K562 (cell line): ENCODE results near the gene COL15A1. TPM values are rescaled to one million over a fixed set of nuclear protein-coding genes. Genes with fewer than 3 reads are reported as not detected.

ENCODE experiments used
- BACH1 ChIP-seq: fragments of 200-800 bp; sonication (Bioruptor generic); IDR thresholded peaks from 2 replicates; pipeline ENCODE4 v1.6.1; 2016; ENCODE audit warnings: missing genetic modification characterization, missing compliant biosample characterization
- BRD9 ChIP-seq: fragments of 450-650 bp; IDR thresholded peaks from 2 replicates; pipeline ENCODE4 v1.6.1; 2018; ENCODE audit warnings: low read depth; ENCODE audit not compliant: partially characterized antibody
- HDAC1 ChIP-seq, 2 experiments: fragments of 450-650 bp; IDR thresholded peaks; 2 replicates each; pipeline ENCODE4 v1.6.1; 2016 to 2017; ENCODE audit warnings: inconsistent platforms in 1 of 2, mild to moderate bottlenecking in 1 of 2, moderate library complexity in 1 of 2
- HMG20A ChIP-seq: fragments of 450-650 bp; formaldehyde crosslinking; conservative IDR thresholded peaks from 2 replicates; pipeline ENCODE4 v1.4.0; 2020; ENCODE audit warnings: mild to moderate bottlenecking, mixed read lengths
- KLF16 ChIP-seq: IDR thresholded peaks from 2 replicates; pipeline ENCODE4 v1.6.1; 2016; ENCODE audit warnings: antibody characterized with exemption
- OTX1 ChIP-seq: fragments of 450-650 bp; formaldehyde crosslinking; IDR thresholded peaks from 2 replicates; pipeline ENCODE4 v1.4.0; 2022; ENCODE audit warnings: mild to moderate bottlenecking
- PHF20 ChIP-seq: fragments of 450-650 bp; IDR thresholded peaks from 2 replicates; pipeline ENCODE4 v1.6.1; 2018; ENCODE audit not compliant: partially characterized antibody
- POU5F1 ChIP-seq: fragments of 150-350 bp; IDR thresholded peaks from 2 replicates; pipeline ENCODE4 v1.6.1; 2014; ENCODE audit warnings: borderline replicate concordance, low read length, low read depth, mild to moderate bottlenecking; ENCODE audit not compliant: partially characterized antibody
- TARDBP ChIP-seq: fragments of 450-650 bp; IDR thresholded peaks from 2 replicates; pipeline ENCODE4 v1.6.1; 2016
- XRCC3 ChIP-seq: fragments of 450-650 bp; IDR thresholded peaks from 2 replicates; pipeline ENCODE4 v1.6.1; 2017; ENCODE audit warnings: mild to moderate bottlenecking, moderate library complexity
- ZNF79 ChIP-seq: fragments of 250-450 bp; sonication (Bioruptor Pico); IDR thresholded peaks from 2 replicates; pipeline ENCODE4 v1.4.0; 2020; ENCODE audit warnings: low read depth, mild to moderate bottlenecking, moderate library complexity
- polyA plus RNA-seq, 8 experiments: library from polyadenylated mRNA; depleted of rRNA in 4 of 8; stranded (reverse) in 5 of 8; unstranded in 3 of 8; fragments of >200 nt; fragmentation: Nextera tagmentation in 2 of 8; fragmentation: Illumina TruSeq in 1 of 8; extraction: Ambion mirVana in 2 of 8; extraction: Trizol in 1 of 8; gene quantifications; 2 replicates each; pipeline versions ENCODE4 v1.2.1 to v1.2.3, GENCODE V29; 2011 to 2014; ENCODE audit warnings: inconsistent platforms in 1 of 8, missing spikeins in 1 of 8
- total RNA-seq, 7 experiments: library from RNA; depleted of rRNA in 6 of 7; stranded (reverse); fragments of >200 nt in 6 of 7; fragmentation: Illumina TruSeq in 2 of 7; extraction: Trizol in 2 of 7; gene quantifications; 2 replicates each; pipeline versions ENCODE4 v1.2.1 to v1.2.3, GENCODE V29; 2011 to 2021; ENCODE audit warnings: low replicate concordance in 1 of 7
- TF ChIP-seq, protein P1 (sequence below): sonication (generic); formaldehyde crosslinking; IDR thresholded peaks from 2 replicates; pipeline ENCODE4 v1.8.1; 2023; ENCODE audit warnings: missing genetic modification reagents, mild to moderate bottlenecking, borderline replicate concordance
- TF ChIP-seq, protein P2 (sequence below): sonication (generic); formaldehyde crosslinking; IDR thresholded peaks from 2 replicates; pipeline ENCODE4 v1.8.1; 2022; ENCODE audit warnings: missing genetic modification reagents
- TF ChIP-seq, protein P3 (sequence below): fragments of 450-650 bp; formaldehyde crosslinking; conservative IDR thresholded peaks from 2 replicates; pipeline ENCODE4 v1.4.0; 2022; ENCODE audit warnings: mild to moderate bottlenecking, missing genetic modification characterization
- TF ChIP-seq, protein P4 (sequence below): sonication (generic); formaldehyde crosslinking; IDR thresholded peaks from 2 replicates; pipeline ENCODE4 v1.4.0; 2020; ENCODE audit warnings: mild to moderate bottlenecking, missing genetic modification reagents
- TF ChIP-seq, protein P5 (sequence below): fragments of 450-650 bp; conservative IDR thresholded peaks from 2 replicates; pipeline ENCODE4 v1.6.1; 2016; ENCODE audit warnings: missing genetic modification characterization, low read depth, mild to moderate bottlenecking, missing compliant biosample characterization, moderate library complexity

Gene COL15A1
- total and polyA plus RNA-seq, 9 of the 15 experiments (the other 6 are each of a cell fraction or from before 2014, with no cell fraction given) = 0.46 to 5.1 (median 2.6) TPM

DNA sequence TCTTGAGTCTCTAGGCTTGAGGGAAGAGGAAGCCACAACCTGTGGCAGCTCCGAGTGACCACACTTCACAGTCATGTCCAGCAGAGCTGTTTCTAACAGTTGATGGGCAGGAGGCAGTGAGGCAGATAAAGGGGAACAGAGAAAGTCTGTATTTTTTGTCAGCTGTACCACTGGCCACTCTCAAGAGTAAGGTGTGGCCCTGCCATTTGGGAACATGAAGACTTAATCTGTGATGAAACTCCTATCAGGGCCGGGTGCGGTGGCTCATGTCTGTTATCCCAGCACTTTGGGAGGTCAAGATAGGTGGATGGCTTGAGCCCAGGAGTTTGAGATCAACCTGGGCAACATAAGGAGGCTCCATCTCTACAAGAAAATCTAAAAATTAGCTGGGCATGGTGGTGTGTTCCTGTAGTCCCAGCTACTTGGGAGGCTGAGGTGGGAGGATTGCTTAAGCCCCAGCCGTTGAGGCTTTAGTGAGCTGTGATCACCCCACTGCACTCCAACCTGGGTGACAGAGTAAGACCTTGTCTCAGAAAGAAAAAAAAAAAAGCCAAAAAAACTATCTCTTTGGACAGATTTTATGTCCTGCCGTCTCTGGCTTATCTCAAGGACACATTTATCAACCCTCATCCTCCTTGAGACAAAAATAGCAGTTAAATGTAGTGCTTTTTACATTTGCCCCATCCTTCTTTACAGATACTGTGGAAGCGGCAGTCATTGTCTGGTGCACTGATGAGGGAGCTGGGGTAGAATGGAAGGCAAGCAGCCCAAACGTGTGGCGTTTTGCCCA, 11.9 kb upstream of the COL15A1 start (continued):
- TF ChIP-seq, protein P1, sequence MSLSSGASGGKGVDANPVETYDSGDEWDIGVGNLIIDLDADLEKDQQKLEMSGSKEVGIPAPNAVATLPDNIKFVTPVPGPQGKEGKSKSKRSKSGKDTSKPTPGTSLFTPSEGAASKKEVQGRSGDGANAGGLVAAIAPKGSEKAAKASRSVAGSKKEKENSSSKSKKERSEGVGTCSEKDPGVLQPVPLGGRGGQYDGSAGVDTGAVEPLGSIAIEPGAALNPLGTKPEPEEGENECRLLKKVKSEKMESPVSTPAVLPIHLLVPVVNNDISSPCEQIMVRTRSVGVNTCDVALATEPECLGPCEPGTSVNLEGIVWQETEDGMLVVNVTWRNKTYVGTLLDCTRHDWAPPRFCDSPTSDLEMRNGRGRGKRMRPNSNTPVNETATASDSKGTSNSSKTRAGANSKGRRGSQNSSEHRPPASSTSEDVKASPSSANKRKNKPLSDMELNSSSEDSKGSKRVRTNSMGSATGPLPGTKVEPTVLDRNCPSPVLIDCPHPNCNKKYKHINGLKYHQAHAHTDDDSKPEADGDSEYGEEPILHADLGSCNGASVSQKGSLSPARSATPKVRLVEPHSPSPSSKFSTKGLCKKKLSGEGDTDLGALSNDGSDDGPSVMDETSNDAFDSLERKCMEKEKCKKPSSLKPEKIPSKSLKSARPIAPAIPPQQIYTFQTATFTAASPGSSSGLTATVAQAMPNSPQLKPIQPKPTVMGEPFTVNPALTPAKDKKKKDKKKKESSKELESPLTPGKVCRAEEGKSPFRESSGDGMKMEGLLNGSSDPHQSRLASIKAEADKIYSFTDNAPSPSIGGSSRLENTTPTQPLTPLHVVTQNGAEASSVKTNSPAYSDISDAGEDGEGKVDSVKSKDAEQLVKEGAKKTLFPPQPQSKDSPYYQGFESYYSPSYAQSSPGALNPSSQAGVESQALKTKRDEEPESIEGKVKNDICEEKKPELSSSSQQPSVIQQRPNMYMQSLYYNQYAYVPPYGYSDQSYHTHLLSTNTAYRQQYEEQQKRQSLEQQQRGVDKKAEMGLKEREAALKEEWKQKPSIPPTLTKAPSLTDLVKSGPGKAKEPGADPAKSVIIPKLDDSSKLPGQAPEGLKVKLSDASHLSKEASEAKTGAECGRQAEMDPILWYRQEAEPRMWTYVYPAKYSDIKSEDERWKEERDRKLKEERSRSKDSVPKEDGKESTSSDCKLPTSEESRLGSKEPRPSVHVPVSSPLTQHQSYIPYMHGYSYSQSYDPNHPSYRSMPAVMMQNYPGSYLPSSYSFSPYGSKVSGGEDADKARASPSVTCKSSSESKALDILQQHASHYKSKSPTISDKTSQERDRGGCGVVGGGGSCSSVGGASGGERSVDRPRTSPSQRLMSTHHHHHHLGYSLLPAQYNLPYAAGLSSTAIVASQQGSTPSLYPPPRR (CRISPR knock-in tag) = no peak
- TF ChIP-seq PHF20 = no peak
- no peak for TF ChIP-seq HMG20A
- TF ChIP-seq BRD9 = peak; percentile 65
- no peak for TF ChIP-seq BACH1 (tag)
- TF ChIP-seq HDAC1 (IDR thresholded peaks at IDR 0.05) = peak in 1 of 2 experiments; percentile 94; a peak in 2 of 4 replicates
- peak; percentile 92 for TF ChIP-seq KLF16
- no peak for TF ChIP-seq POU5F1
- no peak for TF ChIP-seq ZNF79
- TF ChIP-seq OTX1 (CRISPR knock-in tag) = no peak
- TF ChIP-seq, protein P2, sequence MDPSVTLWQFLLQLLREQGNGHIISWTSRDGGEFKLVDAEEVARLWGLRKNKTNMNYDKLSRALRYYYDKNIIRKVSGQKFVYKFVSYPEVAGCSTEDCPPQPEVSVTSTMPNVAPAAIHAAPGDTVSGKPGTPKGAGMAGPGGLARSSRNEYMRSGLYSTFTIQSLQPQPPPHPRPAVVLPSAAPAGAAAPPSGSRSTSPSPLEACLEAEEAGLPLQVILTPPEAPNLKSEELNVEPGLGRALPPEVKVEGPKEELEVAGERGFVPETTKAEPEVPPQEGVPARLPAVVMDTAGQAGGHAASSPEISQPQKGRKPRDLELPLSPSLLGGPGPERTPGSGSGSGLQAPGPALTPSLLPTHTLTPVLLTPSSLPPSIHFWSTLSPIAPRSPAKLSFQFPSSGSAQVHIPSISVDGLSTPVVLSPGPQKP = no peak
- 0 out of 2 replicates have a peak, but pooled peaks have one; percentile 31 for TF ChIP-seq TARDBP
- no peak for TF ChIP-seq XRCC3
- TF ChIP-seq, protein P3, sequence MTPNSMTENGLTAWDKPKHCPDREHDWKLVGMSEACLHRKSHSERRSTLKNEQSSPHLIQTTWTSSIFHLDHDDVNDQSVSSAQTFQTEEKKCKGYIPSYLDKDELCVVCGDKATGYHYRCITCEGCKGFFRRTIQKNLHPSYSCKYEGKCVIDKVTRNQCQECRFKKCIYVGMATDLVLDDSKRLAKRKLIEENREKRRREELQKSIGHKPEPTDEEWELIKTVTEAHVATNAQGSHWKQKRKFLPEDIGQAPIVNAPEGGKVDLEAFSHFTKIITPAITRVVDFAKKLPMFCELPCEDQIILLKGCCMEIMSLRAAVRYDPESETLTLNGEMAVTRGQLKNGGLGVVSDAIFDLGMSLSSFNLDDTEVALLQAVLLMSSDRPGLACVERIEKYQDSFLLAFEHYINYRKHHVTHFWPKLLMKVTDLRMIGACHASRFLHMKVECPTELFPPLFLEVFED (CRISPR knock-in tag) = no peak
- TF ChIP-seq, protein P4, sequence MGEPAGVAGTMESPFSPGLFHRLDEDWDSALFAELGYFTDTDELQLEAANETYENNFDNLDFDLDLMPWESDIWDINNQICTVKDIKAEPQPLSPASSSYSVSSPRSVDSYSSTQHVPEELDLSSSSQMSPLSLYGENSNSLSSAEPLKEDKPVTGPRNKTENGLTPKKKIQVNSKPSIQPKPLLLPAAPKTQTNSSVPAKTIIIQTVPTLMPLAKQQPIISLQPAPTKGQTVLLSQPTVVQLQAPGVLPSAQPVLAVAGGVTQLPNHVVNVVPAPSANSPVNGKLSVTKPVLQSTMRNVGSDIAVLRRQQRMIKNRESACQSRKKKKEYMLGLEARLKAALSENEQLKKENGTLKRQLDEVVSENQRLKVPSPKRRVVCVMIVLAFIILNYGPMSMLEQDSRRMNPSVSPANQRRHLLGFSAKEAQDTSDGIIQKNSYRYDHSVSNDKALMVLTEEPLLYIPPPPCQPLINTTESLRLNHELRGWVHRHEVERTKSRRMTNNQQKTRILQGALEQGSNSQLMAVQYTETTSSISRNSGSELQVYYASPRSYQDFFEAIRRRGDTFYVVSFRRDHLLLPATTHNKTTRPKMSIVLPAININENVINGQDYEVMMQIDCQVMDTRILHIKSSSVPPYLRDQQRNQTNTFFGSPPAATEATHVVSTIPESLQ (CRISPR knock-in tag) = no peak
- TF ChIP-seq, protein P5, sequence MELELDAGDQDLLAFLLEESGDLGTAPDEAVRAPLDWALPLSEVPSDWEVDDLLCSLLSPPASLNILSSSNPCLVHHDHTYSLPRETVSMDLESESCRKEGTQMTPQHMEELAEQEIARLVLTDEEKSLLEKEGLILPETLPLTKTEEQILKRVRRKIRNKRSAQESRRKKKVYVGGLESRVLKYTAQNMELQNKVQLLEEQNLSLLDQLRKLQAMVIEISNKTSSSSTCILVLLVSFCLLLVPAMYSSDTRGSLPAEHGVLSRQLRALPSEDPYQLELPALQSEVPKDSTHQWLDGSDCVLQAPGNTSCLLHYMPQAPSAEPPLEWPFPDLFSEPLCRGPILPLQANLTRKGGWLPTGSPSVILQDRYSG (tag) = no peak
